HG03571 (cell line): ENCODE results near the gene DMRT2.

ENCODE experiments used
- ATAC-seq: cut with Tn5 transposase; IDR thresholded peaks from one replicate; pipeline ENCODE4 v1.9.1; 2021; ENCODE audit not compliant: unreplicated experiment

Gene DMRT2

DNA sequence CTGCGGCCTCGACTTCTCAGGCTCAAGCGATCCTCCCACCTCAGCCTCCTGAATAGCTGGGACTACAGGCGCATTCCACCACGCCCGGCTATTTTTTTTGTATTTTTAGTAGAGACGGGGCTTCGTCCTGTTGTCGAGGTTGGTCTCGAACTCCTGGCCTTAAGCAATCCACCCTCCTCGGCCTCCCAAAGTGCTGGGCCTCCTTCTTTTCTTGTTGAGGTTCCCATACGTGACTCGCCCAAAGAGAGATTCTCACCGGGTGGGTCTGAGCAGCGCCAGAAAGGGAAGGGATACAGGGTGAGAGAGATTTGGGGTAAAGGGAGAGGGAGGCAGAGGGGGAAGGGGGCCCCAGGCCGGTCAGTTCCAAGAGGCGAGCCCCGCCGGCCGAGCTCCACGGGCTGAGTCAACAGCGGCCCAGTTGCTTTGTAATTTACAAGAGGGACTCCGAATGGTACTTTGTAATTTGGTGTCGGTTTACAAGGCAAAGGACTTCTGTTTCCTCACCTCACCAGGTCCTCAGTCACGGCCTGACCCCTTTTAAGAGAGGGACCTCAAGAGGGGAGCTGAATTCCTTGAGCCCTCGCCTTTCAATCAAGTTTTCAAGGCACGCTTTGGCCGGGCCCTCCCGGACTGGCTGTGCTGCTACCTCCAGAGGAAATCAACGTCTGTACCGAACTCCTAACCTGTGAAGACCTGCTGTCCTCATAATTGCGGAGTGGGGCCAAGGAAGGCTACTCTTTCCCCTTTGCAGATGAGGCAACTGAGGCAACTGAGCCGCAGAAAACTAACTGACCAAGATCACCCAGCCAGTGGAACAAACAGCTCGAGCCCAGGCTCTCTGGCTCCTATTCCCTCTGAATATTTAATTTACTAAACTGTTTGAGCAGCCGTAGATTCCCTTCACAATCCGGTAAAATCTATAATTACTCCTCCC is 3.3 kb upstream of the DMRT2 start:
- ATAC-seq, result no peak

DNA sequence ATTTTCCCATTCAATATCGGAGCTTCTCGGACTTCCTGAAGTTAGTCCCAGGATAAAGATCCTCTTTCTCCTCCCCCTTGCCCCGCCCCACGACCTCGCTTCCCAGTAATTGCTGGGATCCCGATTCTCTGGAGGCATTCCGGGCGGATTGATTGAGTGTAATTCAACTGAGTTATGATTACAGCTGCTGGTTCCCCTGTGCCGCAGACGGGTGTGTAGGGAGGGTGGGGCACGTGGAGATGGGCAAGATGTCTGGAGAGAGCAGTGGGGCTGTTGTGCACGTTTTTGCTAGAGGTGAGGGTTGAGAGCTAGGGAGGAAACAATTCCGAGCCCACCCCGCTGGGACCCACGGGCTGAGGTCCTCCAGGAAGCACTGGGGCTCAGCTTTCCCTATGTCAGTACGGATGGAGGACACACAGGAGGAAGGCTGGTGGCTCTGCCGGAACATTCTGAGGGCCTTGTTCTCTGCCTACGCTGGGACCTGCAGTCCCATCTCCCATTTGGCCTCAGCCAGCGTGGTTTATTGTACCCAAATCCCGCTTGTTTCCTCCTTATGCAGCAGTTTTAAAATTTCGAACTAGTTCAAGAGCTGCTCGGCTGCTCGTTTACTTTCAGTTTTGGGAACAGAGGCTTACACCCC is 2.4 kb upstream of the DMRT2 start:
- ATAC-seq, result no peak

DNA sequence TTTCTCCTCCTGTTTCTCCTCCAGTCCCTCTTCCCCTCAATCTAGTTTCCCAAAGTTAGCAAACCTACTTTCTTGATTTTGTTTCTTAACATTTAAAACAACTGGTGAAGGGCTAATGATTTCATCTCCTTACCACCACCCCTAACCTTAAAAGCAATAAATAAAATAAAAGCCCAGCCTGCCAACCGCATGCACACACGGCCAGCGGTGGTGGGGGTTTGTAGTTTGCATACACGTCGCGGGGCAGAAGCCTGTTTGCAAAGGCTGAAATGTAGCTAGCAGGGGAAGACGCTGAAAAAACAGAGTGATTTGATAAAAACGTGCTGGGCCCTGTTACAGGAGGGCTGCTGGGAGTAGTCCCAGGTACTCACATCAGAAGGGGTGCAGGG is 1.9 kb upstream of the DMRT2 start:
- no peak for ATAC-seq

DNA sequence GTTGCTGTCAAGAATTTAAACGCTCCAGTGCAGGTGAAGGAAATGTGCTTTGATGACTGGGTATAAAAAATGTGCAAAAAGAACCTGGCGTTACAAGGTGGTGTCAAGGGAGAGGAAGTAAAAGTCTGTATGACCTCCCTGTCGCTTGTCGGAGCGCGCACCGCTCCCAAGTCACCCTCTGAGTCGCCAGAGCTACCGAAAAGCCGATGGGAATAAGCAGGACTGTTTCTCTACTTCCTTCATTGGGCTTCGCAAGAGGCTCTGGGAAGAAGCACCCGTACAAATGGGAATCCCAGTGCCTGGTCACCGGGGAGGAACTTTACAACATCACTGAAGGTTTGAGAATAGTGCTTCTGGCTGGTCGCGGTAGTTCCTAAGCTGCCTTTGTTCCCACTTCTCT is 1.3 kb upstream of the DMRT2 start:
- ATAC-seq, result no peak

DNA sequence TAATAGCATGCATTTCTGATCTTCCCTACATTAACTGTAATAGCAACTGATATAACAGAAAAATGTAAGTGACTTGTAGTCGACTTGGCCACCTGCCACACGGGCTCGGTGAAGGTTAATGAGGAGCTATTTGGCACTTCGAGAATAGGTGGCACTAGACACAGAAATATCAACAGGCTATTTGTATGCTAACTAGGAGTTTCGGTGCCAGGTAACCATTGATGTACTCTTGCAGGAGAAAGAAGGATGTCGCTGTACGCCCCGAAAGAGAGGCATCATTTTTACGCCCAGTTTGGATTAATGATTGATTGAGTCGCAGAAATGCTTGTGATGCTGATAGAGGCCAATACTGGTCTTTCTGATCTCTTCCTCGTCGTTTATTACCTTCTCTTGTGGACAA is 516 bp upstream of the DMRT2 start:
- ATAC-seq, result no peak

DNA sequence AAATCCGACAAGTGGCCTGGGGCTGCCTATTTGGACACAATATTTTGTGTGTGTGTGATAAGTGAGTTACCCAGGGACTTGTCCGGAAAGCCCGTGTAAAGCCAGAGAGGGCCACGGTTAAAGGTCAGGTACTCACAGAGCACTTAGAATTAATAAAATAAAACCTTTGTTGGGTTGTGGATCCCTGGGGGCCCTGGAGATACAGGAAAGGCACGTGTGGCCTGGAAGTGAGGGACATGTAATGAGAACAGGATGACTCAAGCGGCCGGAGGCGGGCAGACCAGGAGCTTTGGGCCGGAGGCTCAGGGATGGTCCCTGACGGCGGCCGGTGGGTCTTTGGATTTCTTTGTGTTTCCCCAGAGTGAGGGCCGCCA is 1.0 kb downstream of the DMRT2 start:
- no peak for ATAC-seq

DNA sequence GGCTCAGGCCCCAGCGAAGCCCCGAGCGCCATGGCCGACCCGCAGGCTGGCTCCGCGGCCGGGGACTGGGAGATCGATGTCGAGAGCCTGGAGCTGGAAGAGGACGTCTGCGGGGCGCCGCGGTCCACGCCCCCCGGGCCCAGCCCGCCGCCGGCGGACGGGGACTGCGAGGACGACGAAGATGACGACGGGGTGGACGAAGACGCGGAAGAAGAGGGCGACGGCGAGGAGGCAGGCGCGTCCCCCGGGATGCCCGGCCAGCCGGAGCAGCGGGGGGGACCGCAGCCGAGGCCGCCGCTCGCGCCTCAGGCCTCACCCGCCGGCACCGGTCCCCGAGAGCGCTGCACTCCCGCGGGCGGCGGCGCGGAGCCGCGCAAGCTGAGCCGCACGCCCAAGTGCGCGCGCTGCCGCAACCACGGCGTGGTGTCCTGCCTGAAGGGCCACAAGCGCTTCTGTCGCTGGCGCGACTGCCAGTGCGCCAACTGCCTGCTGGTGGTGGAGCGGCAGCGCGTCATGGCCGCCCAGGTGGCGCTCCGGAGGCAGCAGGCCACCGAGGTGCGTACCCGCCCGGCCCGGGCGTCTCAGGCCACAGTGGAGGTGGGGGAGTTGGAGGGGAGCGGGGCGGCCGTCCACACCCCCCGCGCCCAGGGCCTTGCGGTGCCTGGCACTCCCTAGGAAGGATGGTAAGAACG is 1.6 kb downstream of the DMRT2 start:
- ATAC-seq, result no peak

DNA sequence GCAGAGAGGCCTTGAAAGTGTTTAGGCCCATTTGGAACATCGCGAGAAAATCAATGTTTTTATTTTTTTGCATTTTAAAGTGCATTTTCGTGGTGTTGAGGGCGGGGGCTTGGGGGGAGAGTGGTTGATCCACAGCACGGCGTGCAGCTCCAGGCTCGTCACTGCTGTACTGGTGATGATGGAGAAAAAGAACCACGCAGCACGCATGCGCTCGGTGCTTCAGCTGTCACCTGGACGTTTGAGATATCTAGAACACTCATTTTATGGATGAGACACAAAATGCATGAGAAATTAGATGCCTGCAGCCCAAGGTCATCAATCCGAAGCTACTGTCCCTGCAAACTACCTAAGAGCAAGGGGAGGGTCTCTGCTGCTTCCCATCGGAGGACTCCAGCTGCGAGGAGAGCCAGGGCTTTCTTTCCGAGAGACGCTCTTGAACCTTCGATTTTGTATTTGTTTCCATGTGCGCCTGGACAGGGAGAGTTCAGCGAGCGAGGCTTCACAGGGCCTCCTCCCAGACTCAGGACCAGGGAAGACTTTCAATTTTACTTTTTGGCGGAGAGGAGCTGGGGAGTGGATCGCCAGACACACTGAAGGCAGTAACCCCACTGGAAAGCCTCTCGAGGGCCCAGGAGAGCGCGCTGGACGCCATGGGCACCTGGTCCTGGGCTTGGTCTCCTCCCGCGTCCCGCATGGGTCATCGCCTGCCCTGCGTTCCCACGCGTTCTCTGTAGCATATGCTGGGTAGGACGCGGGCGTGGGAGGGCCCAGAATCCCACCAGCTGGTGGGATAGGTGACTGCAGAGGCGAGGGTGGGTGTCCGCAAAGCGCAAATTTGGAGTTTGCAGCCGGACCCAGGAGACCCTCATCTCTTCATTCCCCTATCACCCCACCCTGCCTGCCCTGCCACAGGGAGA is 2.5 kb downstream of the DMRT2 start:
- ATAC-seq, result no peak

DNA sequence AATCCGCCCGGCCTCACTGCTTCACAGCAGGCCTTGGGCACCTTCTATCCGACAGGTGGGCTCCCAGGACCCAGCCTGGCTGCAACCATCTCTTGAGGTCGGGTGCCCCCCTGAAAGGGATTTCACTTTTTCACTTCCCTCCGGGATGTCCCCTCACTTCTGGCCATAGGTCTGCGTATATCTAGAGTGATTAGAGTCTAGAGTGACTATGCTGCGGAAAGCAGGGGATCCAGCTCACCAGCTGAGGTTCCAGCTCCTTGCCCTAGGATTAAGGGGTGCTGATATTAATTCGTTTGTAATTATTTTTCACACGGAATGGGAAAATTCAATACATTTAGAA is 3.1 kb downstream of the DMRT2 start:
- ATAC-seq, result no peak

DNA sequence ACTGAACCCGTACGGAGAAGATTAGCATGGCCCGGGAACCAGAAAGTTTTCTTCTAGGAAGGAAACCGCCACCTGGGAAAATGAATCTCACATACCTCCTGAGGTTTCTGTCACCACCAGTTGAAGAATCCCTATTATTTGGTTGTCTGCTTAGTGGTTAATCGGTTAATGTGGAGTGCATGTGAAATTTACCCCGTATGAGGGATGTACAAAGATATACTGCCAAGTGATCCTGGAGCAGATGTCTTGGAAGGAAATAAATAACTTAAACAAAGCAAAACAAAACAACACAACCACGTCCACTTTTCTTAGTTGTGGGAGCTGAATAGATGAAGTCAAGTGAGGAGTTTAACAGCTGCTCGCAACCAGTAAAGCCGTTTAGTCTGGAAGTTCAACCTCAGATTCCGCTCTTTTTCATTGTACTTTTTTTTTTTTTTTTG is 3.8 kb downstream of the DMRT2 start:
- ATAC-seq, result no peak

DNA sequence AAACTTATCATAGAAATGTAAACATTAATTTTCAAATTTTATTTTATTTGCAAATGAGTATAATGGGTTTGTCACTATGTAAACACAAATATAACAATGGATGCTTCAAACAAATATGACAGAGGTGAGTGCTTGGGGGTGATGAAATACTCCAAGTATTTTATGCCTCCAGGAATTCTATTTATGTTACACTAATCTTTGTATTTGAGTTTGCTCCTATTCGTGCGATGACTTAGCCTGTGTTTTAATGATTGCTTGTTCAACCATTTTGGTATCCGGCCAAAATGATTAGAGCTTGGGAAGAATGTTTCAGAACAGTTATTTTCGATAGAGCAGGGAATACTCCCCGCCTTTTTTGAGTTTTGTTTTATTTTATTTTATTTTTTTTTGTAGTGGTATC is 5.0 kb downstream of the DMRT2 start:
- no peak for ATAC-seq

DNA sequence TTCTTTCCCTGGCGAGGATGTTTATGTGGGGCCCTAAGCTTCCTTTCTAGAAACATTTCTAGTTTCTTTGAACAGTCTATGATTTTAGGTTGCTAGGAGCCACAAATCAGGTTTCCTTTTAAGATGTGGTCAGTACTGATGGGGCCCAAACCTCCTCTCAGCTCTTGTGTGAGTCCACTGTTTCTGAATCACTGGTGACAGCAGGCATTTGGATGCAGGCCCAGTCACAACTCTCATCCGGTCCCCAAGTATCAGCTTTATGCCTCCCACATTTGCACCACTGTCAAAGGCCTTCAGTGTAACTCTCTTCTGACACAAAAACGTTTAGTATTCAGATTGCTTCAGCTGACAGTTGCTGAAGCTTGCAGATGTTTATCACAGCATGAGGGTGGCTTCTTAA is 7.8 kb downstream of the DMRT2 start:
- no peak for ATAC-seq

DNA sequence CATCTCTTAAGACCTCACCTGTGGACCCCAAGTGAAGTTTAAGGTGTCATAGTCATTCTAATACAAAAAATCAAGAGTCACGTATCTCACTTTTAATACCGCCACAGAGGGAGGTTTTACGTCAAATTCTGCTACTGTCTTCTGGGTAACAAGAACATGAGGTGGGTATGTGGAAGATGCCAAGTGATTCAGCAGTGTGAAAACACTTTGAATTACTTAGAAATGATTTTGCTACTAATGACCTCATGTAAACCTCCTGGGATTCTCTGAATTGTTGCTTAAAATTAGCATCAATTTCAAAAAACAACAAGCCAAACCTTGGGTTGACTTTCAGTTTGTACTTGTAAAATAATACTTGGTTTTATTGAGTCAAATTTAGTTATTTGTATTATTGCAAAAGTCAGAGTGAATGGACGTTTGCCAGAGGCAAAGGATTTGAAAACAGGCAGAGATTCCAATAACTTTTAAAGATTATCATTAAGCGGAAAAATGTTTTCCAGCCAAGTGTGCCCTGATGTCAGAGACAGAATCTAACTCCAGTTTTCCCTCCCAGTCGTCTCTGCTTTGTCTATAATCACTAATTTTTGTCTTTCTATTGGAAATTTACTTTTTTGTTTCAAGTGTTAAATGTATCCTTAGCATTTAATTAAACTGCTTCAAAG is 8.8 kb downstream of the DMRT2 start:
- ATAC-seq, result no peak

DNA sequence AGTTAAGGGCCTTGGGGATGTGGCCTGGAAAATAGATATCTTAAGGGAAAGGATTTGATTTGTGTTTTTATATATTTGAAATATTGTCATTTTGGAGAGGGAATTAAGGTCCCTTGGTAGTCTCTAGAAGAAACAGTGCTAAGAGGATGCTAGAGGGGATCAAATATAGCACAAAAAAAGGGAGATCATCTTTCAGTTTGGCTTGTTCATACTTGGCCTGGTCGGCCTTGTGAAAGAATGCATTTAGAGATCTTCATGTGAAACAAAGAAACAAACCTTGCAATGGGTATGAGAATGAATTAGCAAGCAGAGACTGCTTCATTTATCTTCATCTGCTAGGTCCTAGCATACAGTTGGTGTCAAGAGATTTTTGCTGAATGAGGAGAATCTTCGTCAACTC is 15.0 kb downstream of the DMRT2 start:
- no peak for ATAC-seq

DNA sequence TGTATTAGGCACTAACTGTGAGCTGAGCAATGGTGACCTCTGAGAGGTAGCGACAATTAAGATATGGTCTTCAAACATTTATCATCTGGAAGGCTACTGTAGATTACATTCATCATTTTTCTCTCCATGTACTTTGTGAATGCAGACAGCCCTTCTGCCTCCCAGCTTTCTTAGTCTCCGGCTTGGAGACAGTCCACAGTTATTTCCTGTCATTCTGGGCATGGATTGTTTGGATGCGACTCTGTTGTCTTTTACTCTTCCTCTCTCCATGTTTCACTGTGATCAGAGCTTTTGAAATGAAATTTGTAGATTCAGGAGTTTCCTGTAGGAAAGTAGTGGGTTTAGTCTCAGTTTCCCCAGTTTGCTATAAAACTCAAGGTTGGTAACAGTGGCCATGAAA is 20.5 kb downstream of the DMRT2 start:
- ATAC-seq, result no peak

DNA sequence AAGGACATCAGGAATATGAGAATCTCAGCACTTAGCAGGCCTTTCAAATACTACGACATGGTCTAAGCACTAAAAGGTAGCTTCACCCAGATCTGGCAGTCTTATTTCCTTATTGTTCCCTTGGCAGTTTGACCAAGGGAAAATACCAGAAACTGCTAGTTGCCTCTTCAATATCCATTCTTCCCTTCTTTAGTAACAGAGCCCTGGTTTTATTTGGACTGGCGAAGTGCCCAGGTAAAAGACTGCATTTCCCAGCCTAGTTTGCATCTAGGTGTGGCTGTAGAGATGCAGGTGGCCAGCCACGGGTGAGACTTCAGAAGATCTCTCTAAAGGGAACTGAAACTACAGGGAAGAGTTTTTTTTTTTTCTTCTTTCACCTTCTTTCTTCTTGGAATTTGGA is 21.6 kb downstream of the DMRT2 start:
- no peak for ATAC-seq

DNA sequence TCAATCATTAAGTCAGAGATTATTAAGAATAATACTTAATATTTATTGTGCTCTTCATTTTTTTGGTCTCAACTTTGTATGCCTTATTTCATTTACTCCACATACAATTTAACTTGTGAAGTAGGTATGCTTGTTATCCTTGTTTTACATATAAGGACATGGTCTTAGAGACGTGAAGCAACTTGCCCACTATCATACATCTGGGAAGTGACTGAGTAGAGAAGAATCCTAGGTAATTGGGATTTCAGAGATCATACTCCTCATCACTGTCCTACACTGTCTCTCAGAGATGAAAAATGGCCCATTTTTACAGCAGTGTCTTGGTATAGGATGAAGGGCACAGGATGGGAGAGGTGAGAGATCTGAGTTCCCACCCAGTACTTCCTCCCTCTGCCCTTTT is 23.3 kb downstream of the DMRT2 start:
- ATAC-seq, result no peak

DNA sequence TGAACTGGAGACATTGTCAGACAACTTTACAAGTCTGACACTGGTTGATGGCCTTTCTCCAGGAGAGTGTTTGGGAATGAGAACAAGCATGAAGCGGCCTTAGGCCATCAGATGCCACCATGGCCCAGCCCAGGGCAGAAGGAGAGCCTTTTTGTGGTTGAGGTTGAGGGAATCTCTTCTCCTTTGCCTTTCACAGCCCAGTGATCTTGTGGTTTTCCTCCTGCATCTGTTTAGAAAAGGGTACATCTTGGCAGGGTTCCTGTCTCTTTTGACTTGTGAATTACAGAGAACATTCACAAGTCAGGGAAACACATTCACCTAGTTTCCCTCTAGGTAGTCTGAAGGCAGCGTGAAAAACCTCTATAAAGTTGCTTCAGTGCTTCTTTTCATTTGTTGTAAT is 27.5 kb downstream of the DMRT2 start:
- ATAC-seq, result no peak

DNA sequence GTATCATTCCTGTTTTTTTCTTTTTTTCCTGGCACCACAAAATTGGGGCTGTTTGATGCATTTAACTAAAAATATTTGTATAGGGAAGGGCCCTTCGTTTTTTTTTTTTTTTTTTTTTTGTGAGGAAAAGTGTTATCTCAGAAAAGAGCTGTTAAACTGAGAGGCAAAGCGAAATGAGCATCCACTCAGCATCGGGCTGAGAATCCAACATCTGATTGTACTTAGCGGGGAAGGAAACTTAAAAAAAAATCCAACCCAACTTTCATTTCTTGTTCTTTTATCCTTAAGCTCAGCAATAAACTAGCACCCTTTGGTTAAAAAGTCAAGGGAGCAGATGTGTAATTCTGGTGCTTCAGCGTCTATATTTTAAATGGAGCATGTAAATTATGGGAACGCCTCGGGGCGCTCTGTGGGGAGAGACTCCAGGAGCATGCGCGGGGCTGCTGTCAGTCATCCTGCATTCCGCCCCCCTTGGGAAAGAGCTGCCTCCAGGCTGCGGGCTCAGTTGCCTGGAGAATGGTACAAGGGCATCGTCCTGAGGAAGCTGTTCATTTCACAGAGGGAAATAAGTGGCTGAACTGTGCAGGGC is 33.3 kb downstream of the DMRT2 start:
- ATAC-seq, result no peak

DNA sequence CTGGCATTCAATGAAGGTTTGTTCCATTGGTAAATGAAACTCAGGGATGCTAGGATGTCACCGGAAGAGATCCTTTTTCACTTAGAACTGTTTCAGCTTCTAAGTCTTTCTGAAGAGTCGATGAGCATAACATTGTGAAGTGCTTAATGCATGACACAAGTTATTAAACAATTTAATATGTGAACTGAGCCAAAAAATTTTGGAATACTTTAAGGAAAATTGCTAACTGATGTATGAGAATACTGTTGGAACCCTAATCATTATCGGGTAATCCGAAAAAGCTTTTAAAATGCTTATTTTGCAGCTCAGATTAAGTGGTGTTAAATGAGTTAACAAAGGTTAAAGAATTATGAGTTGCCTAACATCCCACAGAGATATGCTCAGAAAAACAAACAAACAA is 34.9 kb downstream of the DMRT2 start:
- no peak for ATAC-seq
